DMS79 (cell line): ENCODE measurements around the gene GRIP1.

Experiments used
- DNase-seq: peaks from one replicate; lab custom pipeline; 2025; lab: John Stamatoyannopoulos, UW

The GRIP1 gene

DNA sequence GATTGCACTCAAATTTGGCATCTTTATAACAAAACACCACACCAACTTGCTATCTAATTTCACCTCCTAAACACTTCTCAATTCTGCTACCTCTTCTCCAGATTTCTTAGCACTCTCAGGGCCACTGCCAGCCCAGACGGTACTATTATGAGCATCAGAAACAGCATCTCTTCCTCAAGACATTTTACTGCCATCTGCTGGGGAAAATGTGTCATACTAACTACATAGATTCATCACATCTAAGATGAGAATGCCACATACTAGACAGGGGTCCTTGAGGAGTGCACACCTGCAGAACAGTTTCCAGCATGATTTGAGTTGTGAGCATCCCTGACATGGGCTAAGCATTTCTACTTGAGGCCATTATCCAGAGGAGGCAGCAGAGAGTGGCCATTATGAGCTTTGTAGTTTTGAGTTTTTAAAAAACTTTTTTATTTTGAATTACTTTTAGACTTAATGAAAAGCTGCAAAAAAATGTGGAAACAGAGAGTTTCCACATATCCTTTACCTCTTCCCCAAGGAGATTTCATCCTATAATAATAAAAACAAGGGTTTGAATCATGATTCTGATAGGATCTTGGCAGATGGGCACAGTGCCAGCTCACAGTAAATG lies 15.1 kb upstream of the GRIP1 start:
- no peak for DNase-seq

DNA sequence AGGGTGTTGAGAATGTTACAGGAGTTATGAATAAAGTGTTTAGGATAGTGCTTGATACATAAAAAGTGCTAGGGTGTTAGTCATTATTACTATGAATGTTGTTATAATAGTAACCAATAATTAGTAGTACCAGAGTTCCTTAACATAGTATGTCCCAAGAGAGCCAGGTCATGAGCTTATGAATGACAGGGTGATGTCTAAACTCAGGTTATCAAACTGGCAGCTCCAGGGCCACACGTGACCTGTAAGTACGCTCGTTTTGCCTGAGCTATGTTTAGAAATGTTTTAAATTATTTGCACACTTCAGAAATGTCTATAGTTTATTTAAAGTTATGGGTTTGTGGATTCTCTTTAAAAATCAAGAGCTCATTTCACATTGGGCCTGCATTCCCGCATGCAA lies 14.1 kb upstream of the GRIP1 start:
- DNase-seq: no peak

DNA sequence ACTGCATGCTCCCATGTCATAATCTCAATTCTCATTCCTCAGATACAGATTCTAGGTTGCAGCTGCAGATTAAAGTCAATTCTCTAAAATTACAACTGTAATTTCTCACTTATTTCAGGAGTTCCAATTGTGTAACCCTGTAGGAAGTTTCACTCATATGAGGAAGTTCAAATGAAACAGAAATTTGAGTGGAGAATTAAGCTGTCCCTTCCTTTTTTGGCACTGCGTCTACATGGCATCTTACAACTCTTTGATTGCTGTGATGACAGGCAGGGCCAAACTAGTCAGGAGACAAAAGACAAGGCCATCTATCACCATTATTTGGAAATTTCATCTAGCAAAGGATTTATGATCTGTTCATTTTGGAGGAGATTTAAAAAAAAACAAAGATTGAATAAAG lies 13.3 kb upstream of the GRIP1 start:
- DNase-seq: no peak

DNA sequence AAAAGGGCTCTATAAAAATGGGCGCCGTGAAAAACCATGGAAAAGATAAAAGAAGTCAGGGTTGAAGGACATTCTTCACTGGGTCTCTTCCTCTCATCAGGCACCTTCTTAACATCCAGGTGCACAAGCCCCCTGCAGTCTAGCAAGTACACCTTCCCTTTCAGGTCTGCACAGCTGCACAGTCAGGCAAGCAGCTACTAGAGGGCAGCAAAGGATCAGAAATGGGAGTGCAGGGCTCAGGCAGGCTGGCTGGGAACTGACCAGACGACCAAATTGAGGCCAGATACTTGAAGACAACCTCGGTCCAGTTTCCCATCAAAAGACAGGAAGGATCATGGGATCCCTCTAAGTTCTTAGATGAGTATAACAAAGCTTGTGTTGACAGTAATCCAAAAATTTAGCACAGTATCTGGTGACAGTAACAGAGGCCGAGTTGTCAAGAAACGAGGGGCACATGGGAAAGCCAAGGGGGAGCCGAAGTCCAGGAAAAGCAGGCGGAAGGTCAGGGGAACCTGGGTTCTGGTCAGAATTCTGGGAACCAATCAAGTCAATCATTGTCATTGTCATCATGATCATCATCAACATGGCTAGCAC lies 10.1 kb upstream of the GRIP1 start:
- DNase-seq: no peak

DNA sequence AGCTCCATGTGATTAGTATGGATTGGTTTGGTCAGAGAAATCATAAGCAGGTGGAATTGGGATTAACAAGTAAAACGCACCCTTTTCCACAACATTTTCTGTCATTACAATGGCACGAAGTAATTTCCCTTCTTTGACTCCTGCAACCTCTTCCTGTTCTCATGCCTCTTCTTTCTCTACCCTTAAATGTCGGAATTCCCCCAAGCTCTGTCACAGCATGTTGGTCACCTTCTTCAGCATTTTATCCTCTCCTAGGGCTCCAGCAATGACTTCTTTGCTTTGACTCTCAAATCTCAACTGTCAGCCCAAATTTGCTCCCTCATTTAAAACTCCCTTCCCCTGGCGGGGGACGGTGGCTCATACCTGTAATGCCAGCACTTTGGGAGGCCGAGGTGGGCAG lies 5.3 kb upstream of the GRIP1 start:
- DNase-seq: no peak

GRCh38 chr12:66683822-66684221 lies 4.9 kb upstream of the GRIP1 start:
- no peak for DNase-seq

DNA sequence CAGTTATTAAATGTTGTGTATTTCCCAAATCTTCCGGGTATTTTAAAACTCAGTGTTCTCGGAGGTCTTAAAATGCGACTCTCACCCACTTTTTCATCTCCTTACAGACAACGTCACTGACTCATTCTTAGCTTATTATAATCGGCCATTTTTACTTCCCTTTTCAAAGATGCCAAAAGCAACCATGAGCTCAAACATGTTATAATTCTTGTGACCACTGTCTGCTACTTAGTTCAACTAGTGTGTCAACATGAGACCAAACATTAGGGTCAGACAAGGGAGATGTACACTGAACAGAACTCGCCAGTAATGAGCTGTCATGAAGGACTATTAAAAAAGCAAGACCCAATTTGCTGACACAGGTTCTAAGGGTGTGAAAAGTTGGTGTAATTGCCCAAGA lies 4.2 kb upstream of the GRIP1 start:
- no peak for DNase-seq

GRCh38 chr12:66679461-66680084 lies 697 bp upstream of the GRIP1 start:
- DNase-seq: no peak

DNA sequence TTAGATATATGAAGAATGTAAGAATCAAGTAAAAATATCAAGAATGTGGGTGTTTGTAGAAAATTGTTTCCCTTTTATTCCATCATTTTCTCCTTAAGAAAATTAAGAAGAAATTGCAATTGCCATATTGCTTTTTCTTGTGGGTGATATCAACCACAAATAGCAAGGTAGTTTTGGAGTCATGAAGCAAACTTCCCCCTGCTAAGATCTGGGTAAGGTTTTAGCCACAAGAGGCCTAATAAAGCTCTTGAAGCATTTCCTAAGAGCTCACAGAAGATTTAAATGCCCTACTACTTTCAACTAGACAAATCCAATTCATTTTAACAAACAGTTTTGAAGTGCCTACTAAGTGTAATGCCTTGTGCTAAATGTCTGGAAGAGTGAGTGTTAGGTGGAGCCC lies 2.6 kb downstream of the GRIP1 start:
- no peak for DNase-seq

DNA sequence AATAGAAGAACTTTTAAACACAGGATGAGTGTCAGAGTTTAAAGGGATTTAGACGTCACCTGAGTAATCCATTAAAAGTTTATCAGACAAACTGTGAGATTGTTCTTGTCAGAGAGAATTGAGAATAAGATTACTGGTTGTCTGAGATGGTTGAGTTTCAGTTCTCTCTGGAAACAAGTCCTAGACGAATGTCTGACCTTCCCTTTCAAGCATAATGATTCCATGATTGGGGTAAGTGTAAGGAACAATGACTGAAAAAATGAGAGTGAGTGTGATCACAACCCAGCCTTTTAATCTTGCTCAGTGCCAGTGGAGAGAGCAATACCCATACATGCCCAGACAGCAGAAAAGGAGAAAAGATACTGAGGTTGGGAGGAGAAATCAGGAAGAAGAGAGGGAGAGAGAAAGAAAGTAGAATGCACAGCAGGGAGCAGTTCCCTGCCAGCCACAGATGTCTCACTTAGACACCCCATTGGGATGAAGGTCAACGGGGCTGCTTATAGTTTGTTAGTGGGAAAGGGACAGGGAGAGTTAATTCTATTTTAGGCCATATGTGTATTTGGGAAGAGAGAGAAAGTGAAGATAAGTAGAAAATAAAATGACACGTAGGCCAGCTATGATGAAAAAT lies 4.3 kb downstream of the GRIP1 start:
- DNase-seq: no peak

DNA sequence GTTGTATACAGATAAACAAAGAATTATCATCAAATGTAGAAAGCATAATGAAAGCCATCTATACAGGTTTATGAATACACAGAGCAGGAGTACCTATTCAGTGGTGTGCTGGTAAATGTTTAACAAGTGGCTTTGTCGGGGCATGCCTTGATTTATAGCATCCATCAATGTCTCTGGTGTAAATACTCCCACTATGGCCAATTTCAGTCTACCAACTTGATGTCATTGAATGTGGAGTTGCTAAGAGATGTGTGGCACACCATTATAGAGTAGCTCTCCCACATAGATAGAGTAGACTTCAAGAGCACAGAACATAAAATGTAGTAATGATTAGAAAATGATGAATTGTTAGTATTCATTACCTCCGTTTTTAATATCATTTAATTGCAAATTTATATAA lies 9.3 kb downstream of the GRIP1 start:
- no peak for DNase-seq

GRCh38 chr12:66668311-66668710 lies 10.6 kb downstream of the GRIP1 start:
- DNase-seq: no peak

DNA sequence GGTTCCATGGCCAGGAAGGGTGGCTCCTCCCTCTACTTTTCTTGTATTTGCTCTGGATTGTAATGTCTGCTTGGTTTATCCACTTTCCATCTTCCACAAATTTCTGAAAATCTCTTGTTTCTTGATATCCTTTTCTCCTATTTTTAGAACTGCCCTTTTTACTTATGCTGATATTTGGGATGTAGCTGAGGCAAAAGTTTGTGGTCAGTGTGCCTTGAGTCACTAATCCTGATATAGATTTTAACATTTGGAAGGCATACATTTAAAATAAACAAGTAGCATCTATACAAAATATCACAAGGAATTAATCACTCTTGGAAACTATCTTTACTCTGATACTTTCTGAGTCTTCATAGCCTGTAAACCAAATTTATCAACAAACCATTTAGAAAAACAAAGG lies 11.0 kb downstream of the GRIP1 start:
- DNase-seq: no peak

- DNase-seq: no peak
Measured at GRCh38 chr12:66666481-66666880, 12.4 kb downstream of the GRIP1 start.

GRCh38 chr12:66665435-66665985 lies 13.4 kb downstream of the GRIP1 start:
- no peak for DNase-seq

GRCh38 chr12:66664076-66664475 lies 14.8 kb downstream of the GRIP1 start:
- no peak for DNase-seq

GRCh38 chr12:66663611-66664010 lies 15.3 kb downstream of the GRIP1 start:
- DNase-seq: no peak

- no peak for DNase-seq
Measured at GRCh38 chr12:66662729-66663128, 16.1 kb downstream of the GRIP1 start.

DNA sequence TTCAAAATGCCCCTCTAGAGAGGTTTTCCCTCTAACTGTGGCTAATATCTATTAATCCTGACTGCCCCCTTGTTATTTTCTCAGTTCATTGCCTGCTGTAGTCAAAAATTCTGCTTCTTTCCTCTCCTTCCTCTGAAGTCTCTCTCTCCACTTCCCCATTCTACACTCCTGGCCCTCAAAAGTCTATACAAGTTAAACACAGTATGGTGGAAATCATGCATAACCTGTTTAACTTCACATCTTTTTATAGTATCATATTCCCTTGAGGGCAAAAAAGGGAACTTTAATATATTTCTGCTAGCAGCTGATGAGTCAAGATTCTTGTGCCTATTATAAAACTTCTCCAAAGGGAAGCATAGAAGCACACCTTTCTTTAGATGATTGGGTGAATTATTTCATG lies 16.7 kb downstream of the GRIP1 start:
- DNase-seq: no peak

DNA sequence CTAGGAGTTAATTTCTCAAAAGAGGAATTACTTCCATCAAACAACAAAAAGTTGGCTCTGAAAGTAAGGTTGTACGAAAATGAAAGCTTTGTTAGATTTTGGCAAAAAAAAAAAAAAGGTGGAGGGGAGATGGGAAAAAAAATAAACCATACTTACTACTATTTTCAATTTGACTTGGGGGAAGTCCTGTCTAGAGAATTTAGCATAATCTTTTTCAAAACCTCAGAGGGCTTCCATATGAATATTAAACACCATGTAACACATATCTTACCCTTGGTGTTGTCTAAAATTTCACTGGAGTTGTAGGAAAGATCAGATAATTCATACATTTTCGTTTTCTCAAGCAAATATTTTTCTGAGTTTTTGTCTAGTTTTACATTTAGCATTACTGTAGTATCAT lies 17.5 kb downstream of the GRIP1 start:
- DNase-seq: no peak

- no peak for DNase-seq
Measured at GRCh38 chr12:66653796-66654195, 25.1 kb downstream of the GRIP1 start.

- no peak for DNase-seq
Measured at GRCh38 chr12:66648033-66648735, 30.7 kb downstream of the GRIP1 start.
